Breast epithelium (tissue), 4 donors: ENCODE results near the gene TANGO2. TPM values are rescaled to one million over a fixed set of nuclear protein-coding genes. Genes with fewer than 3 reads are reported as not detected.

Experiments
- DNase-seq, 2 donors: peaks; one replicate each; pipeline ENCODE4 v3.0.0-alpha.2; 2019; ENCODE audit warnings: low spot score in 2 of 2
- H3K27ac ChIP-seq, 2 donors: fragments of 200-600 bp; sonication (generic) in 1 of 2; one replicate each; pipeline ENCODE4 v1.5.1; 2016 to 2019; ENCODE audit warnings: mild to moderate bottlenecking in 1 of 2
- H3K27me3 ChIP-seq, 2 donors: fragments of 200-600 bp; sonication (generic) in 1 of 2; one replicate each; pipeline versions ENCODE4 v1.5.1 to v1.6.0; 2017 to 2019; ENCODE audit warnings: control low read depth in 1 of 2, mild to moderate bottlenecking in 1 of 2
- H3K36me3 ChIP-seq: fragments of 200-600 bp; one replicate; pipeline ENCODE4 v1.5.1; 2019
- H3K4me1 ChIP-seq, 2 donors: fragments of 200-600 bp; sonication (generic); one replicate each; pipeline ENCODE4 v1.5.1; 2016 to 2019; ENCODE audit warnings: control low read depth in 1 of 2
- H3K4me3 ChIP-seq, 3 donors: fragments of 200-600 bp; sonication (generic); 1 replicate in 2 of 3; 2 replicates in 1 of 3; pipeline ENCODE4 v1.5.1; 2016 to 2019; ENCODE audit warnings: mild to moderate bottlenecking in 3 of 3, moderate library complexity in 2 of 3
- H3K9me3 ChIP-seq, 2 donors: fragments of 200-600 bp; sonication (generic) in 1 of 2; one replicate each; pipeline ENCODE4 v1.5.1; 2016 to 2019; ENCODE audit warnings: control low read depth in 1 of 2
- POLR2A ChIP-seq: fragments of 450-650 bp; IDR thresholded peaks from one replicate; pipeline ENCODE4 v1.6.1; 2016; ENCODE audit warnings: antibody characterized with exemption, mild to moderate bottlenecking, moderate library complexity
- POLR2AphosphoS5 ChIP-seq, 3 donors: sonication (generic); formaldehyde crosslinking; IDR thresholded peaks; one replicate each; pipeline ENCODE4 v1.6.1; 2017; ENCODE audit warnings: antibody characterized with exemption in 3 of 3
- intact Hi-C: fragments of 100-400 bp; cut with DNase I; formaldehyde crosslinking; loops from one replicate; pipeline ENCODE4 v1.15.1; 2023; ENCODE audit warnings: low total_unique reads
- total RNA-seq, 3 donors: library from RNA; depleted of rRNA; stranded (reverse); fragments of >200 nt; gene quantifications; one replicate each; pipeline ENCODE4 v1.1.0, GENCODE V29; 2016
- TF ChIP-seq, protein P1 (sequence below), 3 donors: fragments of 450-650 bp; IDR thresholded peaks; one replicate each; pipeline ENCODE4 v1.5.1; 2016 to 2017; ENCODE audit warnings: antibody characterized with exemption in 3 of 3, mild to moderate bottlenecking in 3 of 3, moderate library complexity in 3 of 3

Gene TANGO2
- total RNA-seq, 3 donors from 2014 or later = 25.9 to 55.4 (median 33.4) TPM

DNA sequence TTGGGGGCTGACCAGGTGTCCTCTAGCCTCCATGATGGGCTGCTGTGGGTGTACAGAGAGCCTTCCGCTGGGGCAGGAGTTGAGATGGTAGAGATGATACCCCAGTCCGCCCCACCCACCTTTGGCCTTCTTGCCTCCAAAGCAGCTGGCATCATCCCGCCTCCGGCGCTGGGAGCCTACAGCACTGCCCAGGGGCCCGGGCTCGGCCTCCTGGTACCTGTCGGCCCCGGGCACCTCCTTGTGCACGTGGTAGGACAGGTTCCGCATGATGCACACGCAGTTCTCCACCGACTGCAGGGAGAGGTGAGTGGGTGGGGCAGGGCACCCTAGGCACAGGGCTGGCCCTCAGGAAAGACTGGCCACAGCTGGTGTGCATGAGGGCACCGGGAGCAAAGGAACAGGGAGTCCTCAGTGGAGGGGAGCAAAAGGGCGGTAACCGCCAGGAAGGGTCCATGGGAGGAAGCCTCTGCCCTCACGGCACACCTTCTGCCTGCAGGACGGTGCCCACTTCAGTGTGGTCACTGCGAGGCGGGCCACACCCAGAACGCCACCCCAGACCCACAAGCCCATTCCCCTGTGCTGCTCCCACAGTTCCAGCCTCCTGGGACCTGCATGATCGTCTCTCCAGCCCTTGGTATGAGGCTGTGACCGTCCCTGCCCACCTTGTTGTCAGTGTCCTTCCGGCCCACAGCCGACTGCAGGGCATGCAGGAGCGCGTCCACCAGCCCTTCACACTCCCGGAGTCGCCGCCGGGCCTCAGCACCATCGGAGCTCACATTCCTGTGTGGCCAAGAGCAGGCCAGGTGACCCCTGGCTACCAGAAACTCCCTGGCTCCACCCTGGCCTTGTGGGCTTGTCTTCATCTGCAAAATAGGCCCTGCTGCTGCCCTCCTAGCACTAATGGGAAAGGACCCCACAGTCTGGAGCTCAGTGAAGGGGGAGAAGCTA lies 43.3 kb upstream of the TANGO2 start:
- H3K36me3 ChIP-seq = no peaks in the 10 kb centered on the region
- H3K27me3 ChIP-seq = no peaks in the 10 kb centered on the region
- H3K27ac ChIP-seq = no peak overlapping the region
- intact Hi-C loops = no loop called here
- no peak overlapping the region for H3K4me3 ChIP-seq
- no peaks in the 10 kb centered on the region for H3K9me3 ChIP-seq
- TF ChIP-seq POLR2AphosphoS5 (IDR thresholded peaks at IDR 0.05) = no peak
- TF ChIP-seq POLR2A = no peak
- TF ChIP-seq, protein P1, sequence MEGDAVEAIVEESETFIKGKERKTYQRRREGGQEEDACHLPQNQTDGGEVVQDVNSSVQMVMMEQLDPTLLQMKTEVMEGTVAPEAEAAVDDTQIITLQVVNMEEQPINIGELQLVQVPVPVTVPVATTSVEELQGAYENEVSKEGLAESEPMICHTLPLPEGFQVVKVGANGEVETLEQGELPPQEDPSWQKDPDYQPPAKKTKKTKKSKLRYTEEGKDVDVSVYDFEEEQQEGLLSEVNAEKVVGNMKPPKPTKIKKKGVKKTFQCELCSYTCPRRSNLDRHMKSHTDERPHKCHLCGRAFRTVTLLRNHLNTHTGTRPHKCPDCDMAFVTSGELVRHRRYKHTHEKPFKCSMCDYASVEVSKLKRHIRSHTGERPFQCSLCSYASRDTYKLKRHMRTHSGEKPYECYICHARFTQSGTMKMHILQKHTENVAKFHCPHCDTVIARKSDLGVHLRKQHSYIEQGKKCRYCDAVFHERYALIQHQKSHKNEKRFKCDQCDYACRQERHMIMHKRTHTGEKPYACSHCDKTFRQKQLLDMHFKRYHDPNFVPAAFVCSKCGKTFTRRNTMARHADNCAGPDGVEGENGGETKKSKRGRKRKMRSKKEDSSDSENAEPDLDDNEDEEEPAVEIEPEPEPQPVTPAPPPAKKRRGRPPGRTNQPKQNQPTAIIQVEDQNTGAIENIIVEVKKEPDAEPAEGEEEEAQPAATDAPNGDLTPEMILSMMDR (IDR thresholded peaks at IDR 0.05) = no peak
- H3K4me1 ChIP-seq = peaks cover 0 to under 1% of the 10 kb centered on the region in 2 donors
- DNase-seq = no peak

DNA sequence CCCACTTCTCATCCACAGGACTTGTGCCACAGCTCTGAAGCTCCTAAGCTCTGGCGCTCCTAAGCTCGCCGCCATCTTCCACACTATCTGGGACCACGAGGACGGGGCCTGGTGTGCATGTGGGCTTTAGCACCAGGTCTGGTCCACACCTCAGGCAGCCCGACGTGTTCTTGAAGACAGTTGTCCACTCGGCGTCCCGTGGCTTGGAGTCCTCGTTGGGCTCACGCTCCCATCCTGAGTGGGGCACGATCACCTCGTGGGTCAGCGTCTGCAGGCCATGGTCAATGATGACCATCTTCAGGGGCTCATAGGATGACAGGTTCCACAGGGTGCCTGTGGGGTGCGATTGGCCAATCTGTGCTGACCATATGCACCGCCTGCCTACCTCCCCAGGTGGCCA lies 42.2 kb upstream of the TANGO2 start:
- intact Hi-C loops = no loop called here
- H3K4me3 ChIP-seq = no peak overlapping the region
- TF ChIP-seq, protein P1 (IDR thresholded peaks at IDR 0.05) = no peak
- TF ChIP-seq POLR2A (no peak), POLR2AphosphoS5 (IDR thresholded peaks at IDR 0.05) (no peak)
- peaks cover 0 to 12% of the 10 kb centered on the region in 2 donors for H3K4me1 ChIP-seq
- no peak overlapping the region for H3K27ac ChIP-seq
- DNase-seq = no peak
- no peaks in the 10 kb centered on the region for H3K36me3 ChIP-seq
- no peaks in the 10 kb centered on the region for H3K27me3 ChIP-seq
- H3K9me3 ChIP-seq = no peaks in the 10 kb centered on the region

DNA sequence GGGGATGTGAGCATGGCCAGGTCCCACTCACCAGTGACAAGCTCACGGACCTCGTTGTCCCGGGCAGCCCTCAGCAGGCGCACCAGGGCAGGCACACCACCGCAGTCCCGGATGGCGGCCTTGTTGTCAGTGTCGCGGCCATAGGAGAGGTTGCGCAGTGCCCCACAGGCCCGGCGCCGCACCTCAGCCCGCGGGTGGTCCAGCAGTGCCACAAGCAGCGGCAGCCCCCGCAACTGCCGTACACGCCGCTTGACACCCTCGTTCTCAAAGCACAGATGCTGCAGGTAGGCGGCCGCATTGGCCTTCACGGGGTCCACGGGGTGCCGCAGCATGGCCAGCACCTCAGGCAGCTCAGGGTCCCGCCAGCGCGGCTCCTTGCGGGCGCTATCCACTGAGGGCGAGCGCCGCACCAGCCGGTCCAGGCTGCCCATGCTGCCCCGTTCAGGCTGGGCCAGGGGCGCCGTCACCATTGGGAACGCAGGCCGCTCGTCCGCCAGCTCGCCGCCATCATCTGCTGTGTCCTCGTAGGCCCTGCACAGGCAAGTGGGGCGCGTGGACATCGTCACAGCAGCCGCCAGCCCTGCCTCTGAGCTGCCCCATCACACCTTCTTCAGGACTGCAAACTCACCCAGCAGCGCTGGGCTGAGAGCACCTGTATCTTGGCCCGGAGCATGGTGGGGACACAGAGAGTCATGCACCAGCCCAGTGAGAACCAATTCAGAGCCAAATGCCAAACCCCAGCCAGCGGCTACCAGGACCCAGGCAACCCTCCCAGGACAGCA lies 41.0 kb upstream of the TANGO2 start:
- no peaks in the 10 kb centered on the region for H3K27me3 ChIP-seq
- TF ChIP-seq POLR2AphosphoS5 (IDR thresholded peaks at IDR 0.05) (no peak), POLR2A (no peak)
- TF ChIP-seq, protein P1 (IDR thresholded peaks at IDR 0.05) = no peak
- peaks cover under 1 to 14% of the 10 kb centered on the region in 2 donors for H3K4me1 ChIP-seq
- H3K9me3 ChIP-seq = no peaks in the 10 kb centered on the region
- H3K27ac ChIP-seq = no peak overlapping the region
- no peak for DNase-seq
- intact Hi-C loops = no loop called here
- no peaks in the 10 kb centered on the region for H3K36me3 ChIP-seq
- no peak overlapping the region for H3K4me3 ChIP-seq

DNA sequence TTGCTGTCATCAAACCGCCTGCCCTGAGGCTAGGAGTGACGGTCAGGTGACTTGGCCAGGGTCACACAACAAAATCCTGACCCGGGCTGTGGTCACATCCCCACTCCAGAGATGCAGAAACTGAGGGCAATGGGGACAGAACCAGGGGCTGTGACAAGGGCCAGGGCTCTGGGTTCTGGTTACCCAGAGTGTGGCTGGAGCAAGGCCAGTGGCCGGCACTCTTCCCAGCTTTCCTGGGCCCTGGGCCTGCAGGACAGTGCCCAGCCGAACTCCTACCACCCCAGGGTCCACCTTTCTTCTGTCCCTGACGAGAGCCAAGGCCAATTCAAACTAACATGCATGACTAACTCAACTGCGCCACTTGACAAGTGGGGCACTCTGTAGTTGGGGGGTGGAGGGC lies 40.1 kb upstream of the TANGO2 start:
- DNase-seq = no peak
- no peaks in the 10 kb centered on the region for H3K36me3 ChIP-seq
- no peak overlapping the region for H3K27ac ChIP-seq
- no peaks in the 10 kb centered on the region for H3K9me3 ChIP-seq
- intact Hi-C loops = no loop called here
- TF ChIP-seq POLR2AphosphoS5 (IDR thresholded peaks at IDR 0.05) (no peak), POLR2A (no peak)
- TF ChIP-seq, protein P1 (IDR thresholded peaks at IDR 0.05) = no peak
- H3K4me3 ChIP-seq = no peak overlapping the region
- H3K4me1 ChIP-seq = peaks cover 4 to 16% of the 10 kb centered on the region in 2 donors
- no peaks in the 10 kb centered on the region for H3K27me3 ChIP-seq
